ENCODE data around the gene MACF1.

- no peak for TF ChIP-seq CTCF (IDR thresholded peaks at IDR 0.05)
- no peak for TF ChIP-seq EZH2 (IDR thresholded peaks at IDR 0.05; ENCODE audit: borderline replicate concordance, insufficient read depth, low read depth, low read length, poor library complexity, severe bottlenecking)
These were observed 213.7 kb downstream of the MACF1 start for GRCh38 chr1:39418236-39418635.
